Nephron progenitor cell (in vitro differentiated cells): ENCODE results near the gene SLC29A1.

Experiments
- DNase-seq: peaks from one replicate; pipeline ENCODE4 v3.0.0; 2021
- H3K27ac Mint-ChIP-seq: 2 replicates; pipeline ENCODE4 v1.8.0; 2021; ENCODE audit warnings: mild to moderate bottlenecking, moderate library complexity, mixed read lengths
- H3K27me3 Mint-ChIP-seq: 2 replicates; pipeline ENCODE4 v1.8.0; 2021; ENCODE audit warnings: mild to moderate bottlenecking, low read depth, mixed read lengths; ENCODE audit not compliant: poor library complexity
- H3K36me3 Mint-ChIP-seq: 2 replicates; pipeline ENCODE4 v1.8.0; 2021; ENCODE audit warnings: low read depth, mixed read lengths
- H3K4me1 Mint-ChIP-seq: 2 replicates; pipeline ENCODE4 v1.8.0; 2021; ENCODE audit warnings: mixed read lengths
- H3K4me3 Mint-ChIP-seq: 2 replicates; pipeline ENCODE4 v1.8.0; 2021; ENCODE audit warnings: mild to moderate bottlenecking, moderate library complexity, mixed read lengths
- H3K9me3 Mint-ChIP-seq: 2 replicates; pipeline ENCODE4 v1.8.0; 2021; ENCODE audit warnings: mild to moderate bottlenecking, moderate library complexity, mixed read lengths
- CTCF ChIP-seq: fragments of 200-600 bp; sonication (generic); IDR thresholded peaks from 2 replicates; pipeline ENCODE4 v1.5.0; 2021; ENCODE audit warnings: antibody characterized with exemption

The SLC29A1 gene

GRCh38 chr6:44271406-44271723 is 48.0 kb downstream of the SLC29A1 start:
- peak overlapping the region; percentile 83 for H3K4me3 Mint-ChIP-seq
- H3K9me3 Mint-ChIP-seq: no peaks in the 10 kb centered on the region
- H3K4me1 Mint-ChIP-seq: peaks cover 56% of the 10 kb centered on the region
- no peak for DNase-seq
- H3K27ac Mint-ChIP-seq: no peak overlapping the region
- no peaks in the 10 kb centered on the region for H3K36me3 Mint-ChIP-seq
- TF ChIP-seq CTCF: no peak
- H3K27me3 Mint-ChIP-seq: peaks cover 14% of the 10 kb centered on the region

- peaks cover 13% of the 10 kb centered on the region for H3K27me3 Mint-ChIP-seq
- peaks cover 54% of the 10 kb centered on the region for H3K4me1 Mint-ChIP-seq
- no peaks in the 10 kb centered on the region for H3K9me3 Mint-ChIP-seq
- no peak overlapping the region for H3K27ac Mint-ChIP-seq
- DNase-seq: no peak
- no peaks in the 10 kb centered on the region for H3K36me3 Mint-ChIP-seq
- TF ChIP-seq CTCF: no peak
- peak overlapping the region; percentile 83 for H3K4me3 Mint-ChIP-seq
These were observed 48.5 kb downstream of the SLC29A1 start for GRCh38 chr6:44271914-44272313.

GRCh38 chr6:44272529-44272928 is 49.1 kb downstream of the SLC29A1 start:
- H3K36me3 Mint-ChIP-seq: no peaks in the 10 kb centered on the region
- no peak overlapping the region for H3K27ac Mint-ChIP-seq
- no peak for DNase-seq
- peak overlapping the region; percentile 26 for H3K4me3 Mint-ChIP-seq
- no peaks in the 10 kb centered on the region for H3K9me3 Mint-ChIP-seq
- TF ChIP-seq CTCF: no peak
- peaks cover 56% of the 10 kb centered on the region for H3K4me1 Mint-ChIP-seq
- peaks cover 11% of the 10 kb centered on the region for H3K27me3 Mint-ChIP-seq

GRCh38 chr6:44272999-44273566 is 49.7 kb downstream of the SLC29A1 start:
- no peak for DNase-seq
- Mint-ChIP-seq H3K27me3 (peaks cover 11% of the 10 kb centered on the region), H3K9me3 (no peaks in the 10 kb centered on the region), H3K4me3 (no peak overlapping the region), H3K27ac (no peak overlapping the region), H3K36me3 (no peaks in the 10 kb centered on the region), H3K4me1 (peaks cover 57% of the 10 kb centered on the region)
- no peak for TF ChIP-seq CTCF

- no peak for DNase-seq
- H3K27me3 Mint-ChIP-seq: peaks cover 11% of the 10 kb centered on the region
- H3K9me3 Mint-ChIP-seq: no peaks in the 10 kb centered on the region
- H3K36me3 Mint-ChIP-seq: no peaks in the 10 kb centered on the region
- peaks cover 53% of the 10 kb centered on the region for H3K4me1 Mint-ChIP-seq
- H3K4me3 Mint-ChIP-seq: no peak overlapping the region
- H3K27ac Mint-ChIP-seq: no peak overlapping the region
- no peak for TF ChIP-seq CTCF
These were observed 50.2 kb downstream of the SLC29A1 start for GRCh38 chr6:44273617-44274016.

- Mint-ChIP-seq H3K4me3 (no peak overlapping the region), H3K27me3 (peaks cover under 1% of the 10 kb centered on the region), H3K36me3 (no peaks in the 10 kb centered on the region), H3K9me3 (no peaks in the 10 kb centered on the region), H3K27ac (no peak overlapping the region), H3K4me1 (peaks cover 37% of the 10 kb centered on the region)
- no peak for DNase-seq
- TF ChIP-seq CTCF: no peak
These were observed 51.9 kb downstream of the SLC29A1 start for GRCh38 chr6:44275271-44275748.
